ENCODE measurements around the gene ZBTB9.

- TF ChIP-seq CTCF (IDR thresholded peaks at IDR 0.05) = no peak
- TF ChIP-seq MAZ (IDR thresholded peaks at IDR 0.05; ENCODE audit: borderline replicate concordance, low read depth, low read length) = no peak
- TF ChIP-seq CEBPB (IDR thresholded peaks at IDR 0.05) = no peak
- no peak for TF ChIP-seq MYC (IDR thresholded peaks at IDR 0.05; ENCODE audit: borderline replicate concordance, low read length)
- TF ChIP-seq NFE2L2 (conservative IDR thresholded peaks at IDR 0.05; ENCODE audit: low read length) = no peak
- no peak for TF ChIP-seq TP53 (CRISPR knock-in tag; IDR thresholded peaks at IDR 0.05)
- no peak for TF ChIP-seq RCOR1 (IDR thresholded peaks at IDR 0.05; ENCODE audit: low read depth, low read length)
- no peak for TF ChIP-seq ZFP36 (IDR thresholded peaks at IDR 0.05; ENCODE audit: borderline replicate concordance, partially characterized antibody)
- no peak for TF ChIP-seq MAX (IDR thresholded peaks at IDR 0.05)
- TF ChIP-seq JUN (IDR thresholded peaks at IDR 0.05) = no peak
- TF ChIP-seq BCL3 (IDR thresholded peaks at IDR 0.05) = no peak
- no peak for TF ChIP-seq SMC3 (IDR thresholded peaks at IDR 0.05)
- no peak for TF ChIP-seq POLR2A (IDR thresholded peaks at IDR 0.05; ENCODE audit: low read length)
Observed at GRCh38 chr6:33490621-33491020, 36.2 kb downstream of the ZBTB9 start.

Measured in A549 (cell line).